GM12864 (cell line): ENCODE measurements around the gene MCM3AP.
"Not testable (repeated sequence)": the region's sequence is repeated elsewhere in the genome, so short reads cannot be mapped to it uniquely, and the experiment has no call there.

Experiments used
- DNase-seq: peaks from one replicate; pipeline ENCODE4 v3.0.0-alpha.2; 2011; ENCODE audit warnings: low read depth
- H3K4me3 ChIP-seq: 2 replicates; pipeline ENCODE4 v1.5.1; 2011; ENCODE audit warnings: mild to moderate bottlenecking, low read depth, low read length, control low read depth
- CTCF ChIP-seq: IDR thresholded peaks from 2 replicates; pipeline ENCODE4 v1.5.1; 2011; ENCODE audit warnings: low read depth, mild to moderate bottlenecking, moderate library complexity, low read length, control low read depth, inconsistent platforms; ENCODE audit errors: missing control alignments

Gene MCM3AP

GRCh38 chr21:46226146-46226545 is 59.3 kb downstream of the MCM3AP start:
- H3K4me3 ChIP-seq: peak overlapping the region; percentile 4; the same call in 1 of the 2 replicates
- DNase-seq: no peak
- no peak for TF ChIP-seq CTCF

DNA sequence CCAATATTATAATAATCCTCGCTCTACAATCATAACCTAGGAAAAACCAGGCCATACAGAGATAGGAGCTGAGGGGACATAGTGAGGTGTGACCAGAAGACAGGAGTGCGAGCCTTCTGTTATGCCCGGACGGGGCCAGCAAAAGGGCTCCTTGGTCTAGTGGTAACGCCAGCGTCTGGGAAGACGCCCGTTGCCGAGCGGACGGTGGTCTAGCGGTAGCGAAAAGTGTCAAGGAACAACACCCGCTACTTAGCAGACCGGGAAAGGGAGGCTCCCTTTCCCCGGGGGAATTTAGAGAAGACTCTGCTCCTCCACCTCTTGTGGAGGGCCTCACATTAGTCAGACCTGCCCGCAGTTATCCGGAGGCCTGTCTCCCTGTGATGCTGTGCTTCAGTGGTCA is 61.8 kb downstream of the MCM3AP start:
- DNase-seq, H3K4me3 ChIP-seq: not testable (repeated sequence)

GRCh38 chr21:46223217-46223616 is 62.2 kb downstream of the MCM3AP start:
- H3K4me3 ChIP-seq: no peak overlapping the region
- no peak for TF ChIP-seq CTCF
- DNase-seq: no peak

DNA sequence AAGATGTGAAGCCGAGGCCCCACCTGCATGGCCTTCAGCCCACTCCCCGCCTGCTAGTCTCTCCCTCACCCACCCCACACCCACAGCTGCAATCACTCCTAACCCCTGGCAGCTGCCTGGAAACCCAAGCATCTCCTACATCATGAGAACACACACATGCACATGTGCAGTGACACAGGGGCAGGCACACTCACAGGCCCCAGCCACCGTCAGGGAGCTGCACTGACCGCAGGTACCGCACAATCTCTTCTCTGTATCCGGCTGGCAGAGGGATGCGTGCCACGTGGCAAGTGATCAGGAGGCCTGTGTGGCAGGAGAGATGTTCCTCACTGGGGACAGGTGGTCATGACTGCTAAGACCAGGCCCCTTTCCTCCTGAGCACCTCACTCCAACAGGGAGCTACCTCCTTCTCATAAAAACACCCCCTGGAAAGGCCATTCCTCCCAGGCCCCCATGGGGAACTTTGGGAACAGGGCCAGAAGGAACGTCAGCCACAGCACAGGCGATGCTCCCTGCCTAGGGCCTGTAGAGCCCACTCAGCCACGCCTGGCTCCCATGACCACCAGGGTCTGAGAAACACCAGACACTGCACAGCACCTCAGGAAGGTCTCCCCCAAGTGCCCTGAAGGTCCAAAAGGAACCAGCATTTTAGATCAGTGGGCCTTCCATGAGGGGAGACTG is 62.8 kb downstream of the MCM3AP start:
- DNase-seq: no peak
- H3K4me3 ChIP-seq: no peak overlapping the region
- TF ChIP-seq CTCF: no peak

DNA sequence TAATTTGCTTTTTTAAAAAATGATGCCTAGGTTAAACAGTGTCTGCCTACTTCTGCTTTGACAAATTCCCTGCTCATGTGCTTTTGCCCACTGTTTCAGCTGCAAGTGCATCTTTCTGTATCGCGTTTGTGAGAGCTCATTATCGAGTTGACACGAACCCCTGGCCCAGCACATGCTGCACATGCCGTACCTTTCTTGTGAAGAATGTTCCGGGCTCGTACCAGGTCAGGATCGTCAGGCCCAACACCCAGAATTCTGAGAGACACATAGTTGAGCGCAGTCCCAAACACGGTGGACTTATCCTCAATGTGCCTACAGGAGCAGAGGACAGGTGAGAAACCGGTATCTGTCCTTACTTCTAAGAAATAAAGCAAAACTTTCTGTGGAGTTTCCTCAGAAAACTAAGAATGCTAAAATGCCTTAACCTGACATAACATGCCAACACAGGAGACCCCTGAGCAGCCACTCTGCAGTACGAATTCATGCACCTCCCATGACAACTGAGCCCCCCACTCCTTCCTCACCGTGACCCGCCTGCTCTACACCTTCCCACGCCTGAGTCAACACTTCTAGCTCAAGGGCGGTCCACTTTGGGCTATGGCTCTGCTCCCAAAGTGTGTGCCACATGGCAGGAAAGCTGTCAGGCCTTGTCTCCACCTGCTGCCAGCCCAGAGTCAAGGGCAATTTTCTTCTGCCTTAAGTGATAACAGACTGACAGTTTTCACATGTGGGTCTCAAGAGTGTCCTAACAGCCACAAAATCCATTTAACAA is 63.6 kb downstream of the MCM3AP start:
- no peak for DNase-seq
- no peak for TF ChIP-seq CTCF
- no peak overlapping the region for H3K4me3 ChIP-seq

GRCh38 chr21:46220847-46221246 is 64.6 kb downstream of the MCM3AP start:
- no peak for DNase-seq
- TF ChIP-seq CTCF: no peak
- H3K4me3 ChIP-seq: no peak overlapping the region

GRCh38 chr21:46220275-46220810 is 65.1 kb downstream of the MCM3AP start:
- TF ChIP-seq CTCF: no peak
- H3K4me3 ChIP-seq: no peak overlapping the region
- DNase-seq: no peak
